ENCODE data around the gene ADGRG7.

DNA sequence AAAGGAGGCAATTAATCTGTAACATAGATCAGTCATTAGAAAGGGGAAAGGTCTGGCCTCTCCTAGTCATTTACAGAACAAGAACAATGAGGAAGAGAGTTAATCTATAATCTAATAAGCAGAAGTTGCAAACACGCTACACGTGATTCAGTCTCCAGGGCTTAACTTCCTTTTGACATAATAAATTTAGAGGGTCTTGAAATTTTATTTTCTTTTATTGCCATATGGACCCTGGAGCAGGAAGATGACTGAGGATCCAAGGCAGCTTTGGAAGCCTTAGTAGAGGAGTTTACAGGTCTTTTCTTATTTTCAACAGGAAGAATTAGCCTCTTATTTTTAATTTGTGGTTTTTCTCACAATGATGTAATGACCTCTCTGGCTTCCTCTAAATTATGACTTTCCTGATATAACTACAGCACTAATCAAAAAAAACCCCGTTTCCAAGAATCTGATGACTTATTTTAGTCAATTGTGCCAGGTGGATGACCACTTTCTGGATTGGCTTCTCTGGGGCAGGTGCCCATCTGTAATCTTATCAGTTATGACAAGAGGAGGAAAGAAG, 32.2 kb downstream of the ADGRG7 start:
- TF ChIP-seq, protein P1, sequence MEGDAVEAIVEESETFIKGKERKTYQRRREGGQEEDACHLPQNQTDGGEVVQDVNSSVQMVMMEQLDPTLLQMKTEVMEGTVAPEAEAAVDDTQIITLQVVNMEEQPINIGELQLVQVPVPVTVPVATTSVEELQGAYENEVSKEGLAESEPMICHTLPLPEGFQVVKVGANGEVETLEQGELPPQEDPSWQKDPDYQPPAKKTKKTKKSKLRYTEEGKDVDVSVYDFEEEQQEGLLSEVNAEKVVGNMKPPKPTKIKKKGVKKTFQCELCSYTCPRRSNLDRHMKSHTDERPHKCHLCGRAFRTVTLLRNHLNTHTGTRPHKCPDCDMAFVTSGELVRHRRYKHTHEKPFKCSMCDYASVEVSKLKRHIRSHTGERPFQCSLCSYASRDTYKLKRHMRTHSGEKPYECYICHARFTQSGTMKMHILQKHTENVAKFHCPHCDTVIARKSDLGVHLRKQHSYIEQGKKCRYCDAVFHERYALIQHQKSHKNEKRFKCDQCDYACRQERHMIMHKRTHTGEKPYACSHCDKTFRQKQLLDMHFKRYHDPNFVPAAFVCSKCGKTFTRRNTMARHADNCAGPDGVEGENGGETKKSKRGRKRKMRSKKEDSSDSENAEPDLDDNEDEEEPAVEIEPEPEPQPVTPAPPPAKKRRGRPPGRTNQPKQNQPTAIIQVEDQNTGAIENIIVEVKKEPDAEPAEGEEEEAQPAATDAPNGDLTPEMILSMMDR (IDR thresholded peaks at IDR 0.05 in 4 of 5, conservative IDR thresholded peaks at IDR 0.05 in 1 of 5), result no peak
- TF ChIP-seq POLR2A (IDR thresholded peaks at IDR 0.05), result no peak

Data from gastrocnemius medialis (tissue), 4 donors.